Measurements from ENCODE around the gene HSD17B3. TPM values are rescaled to one million over a fixed set of nuclear protein-coding genes. Genes with fewer than 3 reads are reported as not detected.

The HSD17B3 gene
- polyA plus RNA-seq = 1.9 TPM
- long read RNA-seq, donor 1 = 0 reads
- long read RNA-seq, donor 2, partial matches to known transcripts = 0 of 1 reads
- long read RNA-seq, donor 2, other reads (novel, unspliced or antisense) = 0 of 1 reads
- long read RNA-seq, donor 3 = 0 reads
- long read RNA-seq, donor 4 = 0 reads
- long read RNA-seq, donor 5 = 0 reads
- long read RNA-seq, donor 6 = 0 reads
- long read RNA-seq, donor 7 = 0 reads
- long read RNA-seq, donor 8 = 0 reads
- long read RNA-seq, donor 9 = 0 reads
- long read RNA-seq, donor 10 = 0 reads
- long read RNA-seq, donor 11 = 0 reads

DNA sequence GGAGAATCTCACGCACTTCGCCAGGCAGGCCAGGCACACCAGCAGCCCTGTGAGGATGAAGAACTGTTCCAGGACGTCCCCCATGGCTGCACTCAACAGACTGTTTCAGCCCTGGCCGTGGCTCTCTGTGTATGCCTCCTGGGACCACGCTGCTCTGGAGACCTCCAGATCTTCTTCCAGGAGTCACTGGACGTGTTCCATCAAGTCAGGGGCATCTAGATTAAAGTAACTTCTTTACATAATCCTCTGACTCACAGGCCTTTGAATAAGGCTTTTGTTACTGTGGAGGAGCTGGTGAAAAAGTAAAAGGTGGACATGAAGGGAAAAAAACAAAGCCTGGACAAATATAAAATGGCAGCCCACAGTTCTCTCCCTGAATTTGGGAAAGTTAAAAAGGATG is at the start of gene HSD17B3:
TSS of gene HSD17B3 (minus strand) at position 156 of the 400 bp plus-strand sequence. CDS start at position 84, 72 bp downstream.
- WGBS (ENCODE audit: insufficient coverage, low lambda C conversion rate) = no CpG with 5 or more reads among the region's 6 CpGs
- H3K36me3 ChIP-seq (ENCODE audit: control insufficient read depth, insufficient read depth, low read length) = no peaks in the 10 kb centered on the region
- no peak within 1 kb of the TSS for H3K4me3 ChIP-seq (ENCODE audit: low read length)
- H3K27ac ChIP-seq (ENCODE audit: low read length) = no peak within 1 kb of the TSS
- H3K9me3 ChIP-seq (ENCODE audit: control insufficient read depth, low read depth, low read length) = no peaks in the 10 kb centered on the region
- no peaks in the 10 kb centered on the region for H3K4me1 ChIP-seq (ENCODE audit: control insufficient read depth, insufficient read depth, low read length)
- H3K27me3 ChIP-seq (ENCODE audit: control insufficient read depth, insufficient read depth, low read length) = no peaks in the 10 kb centered on the region
- DNase-seq = no peak

DNA sequence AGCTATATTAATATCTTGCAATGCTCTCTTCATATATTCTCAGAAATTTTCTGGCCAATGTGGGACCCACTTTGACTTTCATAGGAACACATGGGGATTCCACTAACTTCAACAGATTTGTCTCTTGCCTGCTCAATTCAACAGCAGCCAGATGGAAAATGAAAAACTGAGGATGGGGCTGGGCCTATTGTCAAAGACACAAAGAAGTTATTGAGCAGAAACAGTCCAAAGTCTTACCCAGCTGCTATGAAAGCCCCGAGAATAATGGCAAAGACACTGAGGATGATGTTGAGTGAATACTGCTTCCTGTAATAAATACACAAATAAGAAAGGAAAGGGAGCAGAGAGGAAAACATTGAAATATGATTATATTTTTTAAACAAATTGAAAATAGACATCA is 48.9 kb upstream of the HSD17B3 start:
- Histone ChIP-seq H3K9me3 (ENCODE audit: control insufficient read depth, low read depth, low read length) (no peaks in the 10 kb centered on the region), H3K27me3 (ENCODE audit: control insufficient read depth, insufficient read depth, low read length) (no peaks in the 10 kb centered on the region), H3K36me3 (ENCODE audit: control insufficient read depth, insufficient read depth, low read length) (peaks cover 26% of the 10 kb centered on the region), H3K4me3 (ENCODE audit: low read length) (no peak overlapping the region), H3K4me1 (ENCODE audit: control insufficient read depth, insufficient read depth, low read length) (no peaks in the 10 kb centered on the region), H3K27ac (ENCODE audit: low read length) (no peak overlapping the region)
- peak in 1 of 2 donors; percentile 16 for DNase-seq
- no CpG with 5 or more reads among the region's 1 CpG for WGBS (ENCODE audit: insufficient coverage, low lambda C conversion rate)

DNA sequence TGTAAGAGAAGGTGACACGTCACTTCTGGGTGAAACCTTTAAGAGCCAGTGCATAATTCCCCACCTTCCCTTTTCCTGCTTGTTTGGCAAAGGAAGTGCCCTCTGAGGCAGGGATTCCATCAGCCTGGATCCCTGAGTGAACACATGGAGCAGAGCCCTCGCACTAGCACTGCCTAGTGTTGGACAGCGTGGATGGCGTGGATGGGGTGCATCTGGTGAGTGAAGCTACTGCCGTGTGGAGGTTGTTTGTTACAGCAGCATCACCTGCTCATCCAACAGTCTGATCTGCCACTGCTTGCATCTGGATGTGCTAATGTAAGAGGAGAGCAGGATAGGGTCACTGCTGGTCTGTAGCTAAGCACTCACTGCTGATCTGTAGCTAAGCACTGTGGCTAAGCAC is 46.3 kb upstream of the HSD17B3 start:
- no peak for DNase-seq
- no peaks in the 10 kb centered on the region for H3K27me3 ChIP-seq (ENCODE audit: control insufficient read depth, insufficient read depth, low read length)
- H3K4me1 ChIP-seq (ENCODE audit: control insufficient read depth, insufficient read depth, low read length) = peaks cover 14% of the 10 kb centered on the region
- H3K9me3 ChIP-seq (ENCODE audit: control insufficient read depth, low read depth, low read length) = no peaks in the 10 kb centered on the region
- no peak overlapping the region for H3K27ac ChIP-seq (ENCODE audit: low read length)
- no CpG with 5 or more reads among the region's 5 CpGs for WGBS (ENCODE audit: insufficient coverage, low lambda C conversion rate)
- H3K4me3 ChIP-seq (ENCODE audit: low read length) = no peak overlapping the region
- H3K36me3 ChIP-seq (ENCODE audit: control insufficient read depth, insufficient read depth, low read length) = peaks cover 22% of the 10 kb centered on the region

DNA sequence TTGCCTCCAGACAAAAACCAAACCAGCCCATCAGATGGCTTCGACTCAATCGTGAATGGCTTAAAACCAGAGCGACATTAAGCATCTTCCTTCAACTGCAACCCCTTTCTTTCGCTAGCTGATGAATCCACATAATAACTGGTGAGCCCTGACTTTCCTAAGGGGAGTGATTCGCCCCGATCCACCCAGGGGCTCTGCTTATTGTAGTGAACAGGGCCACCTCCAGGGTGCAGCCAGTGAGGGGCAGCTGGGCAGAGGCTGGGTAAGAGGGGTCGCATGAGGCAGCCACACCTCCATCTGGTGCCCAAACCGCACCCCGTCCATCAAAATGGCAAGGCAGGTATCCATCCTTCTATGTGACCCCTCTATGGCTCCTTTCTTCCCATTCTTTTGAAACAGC is 43.6 kb upstream of the HSD17B3 start:
- Histone ChIP-seq H3K27me3 (ENCODE audit: control insufficient read depth, insufficient read depth, low read length) (no peaks in the 10 kb centered on the region), H3K4me3 (ENCODE audit: low read length) (no peak overlapping the region), H3K9me3 (ENCODE audit: control insufficient read depth, low read depth, low read length) (no peaks in the 10 kb centered on the region), H3K36me3 (ENCODE audit: control insufficient read depth, insufficient read depth, low read length) (peaks cover 27% of the 10 kb centered on the region), H3K4me1 (ENCODE audit: control insufficient read depth, insufficient read depth, low read length) (peaks cover 16% of the 10 kb centered on the region), H3K27ac (ENCODE audit: low read length) (no peak overlapping the region)
- DNase-seq = no peak
- WGBS (ENCODE audit: insufficient coverage, low lambda C conversion rate) = no CpG with 5 or more reads among the region's 9 CpGs

DNA sequence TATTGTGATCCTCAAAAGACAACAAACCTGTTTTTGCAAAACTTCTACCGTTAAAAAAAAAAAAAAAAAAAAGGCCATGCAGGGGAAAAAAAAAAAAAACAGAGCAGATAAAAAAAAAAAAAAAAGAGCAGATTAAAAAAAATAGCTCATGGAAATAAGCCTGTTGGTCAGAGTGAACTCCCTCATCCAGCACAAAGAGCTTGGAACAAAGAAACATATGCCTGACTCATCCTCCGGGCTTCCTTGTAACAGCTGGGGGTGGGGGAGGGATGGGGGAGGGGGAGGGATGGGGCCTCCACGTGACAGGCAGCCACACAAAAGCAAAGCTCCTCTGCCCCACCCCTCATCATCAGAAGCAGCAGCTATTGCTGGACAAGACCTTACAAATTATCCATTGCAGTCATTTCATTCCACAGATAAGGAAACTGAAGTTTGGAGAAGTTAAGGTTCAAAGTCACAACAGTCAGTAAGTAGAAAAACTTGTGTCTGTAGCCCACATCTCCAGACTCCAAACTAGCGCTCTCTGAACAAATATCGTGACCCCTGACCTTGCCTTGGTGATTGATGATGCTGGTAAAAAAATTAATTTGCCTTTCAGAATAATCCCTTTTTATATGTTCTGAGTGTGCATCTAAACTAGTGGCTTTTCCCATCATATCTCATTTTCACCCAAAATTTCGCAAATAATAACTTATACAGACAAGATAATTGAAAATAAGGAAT is 42.6 kb upstream of the HSD17B3 start:
- H3K4me1 ChIP-seq (ENCODE audit: control insufficient read depth, insufficient read depth, low read length) = peaks cover 21% of the 10 kb centered on the region
- peak; percentile 76 to 84 for DNase-seq
- no peaks in the 10 kb centered on the region for H3K27me3 ChIP-seq (ENCODE audit: control insufficient read depth, insufficient read depth, low read length)
- H3K4me3 ChIP-seq (ENCODE audit: low read length) = no peak overlapping the region
- no peaks in the 10 kb centered on the region for H3K9me3 ChIP-seq (ENCODE audit: control insufficient read depth, low read depth, low read length)
- H3K27ac ChIP-seq (ENCODE audit: low read length) = peak overlapping the region; percentile 59
- H3K36me3 ChIP-seq (ENCODE audit: control insufficient read depth, insufficient read depth, low read length) = peaks cover 24% of the 10 kb centered on the region
- WGBS (ENCODE audit: insufficient coverage, low lambda C conversion rate) = 50% methylated on average over 2 of the region's 6 CpGs

DNA sequence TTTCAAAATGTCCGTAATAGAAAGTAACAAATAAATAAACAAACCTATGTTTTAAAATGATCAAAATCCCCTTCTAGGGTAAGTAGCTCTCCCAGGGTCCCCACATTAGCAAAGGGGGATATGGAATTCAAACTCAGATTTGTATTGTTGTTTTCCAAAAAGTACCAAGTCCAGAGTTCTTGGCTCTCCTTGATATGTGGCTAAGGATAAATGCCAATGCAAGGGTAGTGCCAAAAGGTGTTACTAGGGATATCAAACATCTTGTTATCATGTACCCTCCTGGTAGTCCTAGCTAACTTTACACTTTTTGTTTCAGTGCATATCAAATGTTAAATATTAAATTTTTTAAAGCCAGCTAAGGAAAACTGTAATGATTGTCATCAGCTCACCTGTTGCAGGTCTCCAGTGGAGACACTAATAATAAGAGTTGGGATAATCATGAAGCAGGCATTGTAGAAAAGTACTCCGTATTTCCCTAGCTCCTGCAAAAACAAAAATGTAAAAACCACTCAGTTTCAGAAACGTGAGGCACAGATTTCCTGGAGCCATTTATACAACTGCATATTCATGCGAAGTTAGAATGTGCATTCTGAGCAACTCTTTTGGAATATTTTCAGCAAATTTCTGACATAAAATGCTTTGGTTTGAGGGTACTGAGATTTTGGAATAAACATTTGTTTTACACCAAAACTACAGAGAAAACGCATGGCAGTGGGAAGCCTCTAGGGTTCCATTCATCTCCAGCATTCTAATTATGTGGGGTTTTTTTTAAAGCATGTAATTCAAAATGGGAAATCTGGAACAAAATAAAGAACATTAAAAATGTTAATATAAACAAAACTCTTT is 41.8 kb upstream of the HSD17B3 start:
- Histone ChIP-seq H3K9me3 (ENCODE audit: control insufficient read depth, low read depth, low read length) (no peaks in the 10 kb centered on the region), H3K4me3 (ENCODE audit: low read length) (no peak overlapping the region), H3K36me3 (ENCODE audit: control insufficient read depth, insufficient read depth, low read length) (peaks cover 21% of the 10 kb centered on the region), H3K27ac (ENCODE audit: low read length) (peak overlapping the region; percentile 59), H3K27me3 (ENCODE audit: control insufficient read depth, insufficient read depth, low read length) (no peaks in the 10 kb centered on the region), H3K4me1 (ENCODE audit: control insufficient read depth, insufficient read depth, low read length) (peaks cover 25% of the 10 kb centered on the region)
- WGBS (ENCODE audit: insufficient coverage, low lambda C conversion rate) = 80% methylated on average over 1 of the region's 5 CpGs
- DNase-seq = peak in 1 of 2 donors; percentile 13

DNA sequence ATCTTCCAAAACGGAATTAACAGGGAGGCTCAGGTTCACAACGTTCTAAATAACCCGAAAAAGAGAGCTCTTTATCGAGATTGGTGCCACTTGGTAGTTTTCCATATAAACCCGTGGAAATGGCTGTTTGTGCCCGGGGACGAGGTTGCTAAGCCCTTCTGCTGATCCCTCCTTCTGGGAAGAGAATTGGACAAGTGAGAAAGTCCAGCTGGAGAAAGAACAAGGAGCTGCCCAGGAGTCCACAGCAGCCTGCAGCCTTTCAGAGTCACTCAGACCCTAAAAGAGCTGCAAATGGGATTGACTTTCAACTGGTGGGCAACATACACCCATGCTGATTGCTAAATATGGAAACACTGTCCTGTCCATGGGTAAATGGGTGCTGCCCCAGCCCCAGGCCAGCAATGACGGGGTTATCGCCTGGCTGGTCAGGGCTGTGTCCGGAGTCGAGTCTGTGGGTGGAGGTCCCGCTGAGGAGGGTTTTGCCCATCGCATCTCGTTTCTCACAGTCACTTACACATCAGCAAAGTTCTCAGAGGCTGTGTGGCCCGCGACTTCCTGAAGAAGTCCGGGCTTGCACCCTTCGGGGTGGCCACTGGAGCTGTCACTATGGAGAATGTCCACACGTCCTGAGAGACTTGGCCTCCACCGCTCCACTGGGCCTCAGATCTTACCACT is 40.7 kb upstream of the HSD17B3 start:
- Histone ChIP-seq H3K4me1 (ENCODE audit: control insufficient read depth, insufficient read depth, low read length) (peaks cover 25% of the 10 kb centered on the region), H3K36me3 (ENCODE audit: control insufficient read depth, insufficient read depth, low read length) (peaks cover 13% of the 10 kb centered on the region), H3K27me3 (ENCODE audit: control insufficient read depth, insufficient read depth, low read length) (no peaks in the 10 kb centered on the region), H3K4me3 (ENCODE audit: low read length) (no peak overlapping the region), H3K9me3 (ENCODE audit: control insufficient read depth, low read depth, low read length) (no peaks in the 10 kb centered on the region), H3K27ac (ENCODE audit: low read length) (no peak overlapping the region)
- no CpG with 5 or more reads among the region's 20 CpGs for WGBS (ENCODE audit: insufficient coverage, low lambda C conversion rate)
- no peak for DNase-seq

DNA sequence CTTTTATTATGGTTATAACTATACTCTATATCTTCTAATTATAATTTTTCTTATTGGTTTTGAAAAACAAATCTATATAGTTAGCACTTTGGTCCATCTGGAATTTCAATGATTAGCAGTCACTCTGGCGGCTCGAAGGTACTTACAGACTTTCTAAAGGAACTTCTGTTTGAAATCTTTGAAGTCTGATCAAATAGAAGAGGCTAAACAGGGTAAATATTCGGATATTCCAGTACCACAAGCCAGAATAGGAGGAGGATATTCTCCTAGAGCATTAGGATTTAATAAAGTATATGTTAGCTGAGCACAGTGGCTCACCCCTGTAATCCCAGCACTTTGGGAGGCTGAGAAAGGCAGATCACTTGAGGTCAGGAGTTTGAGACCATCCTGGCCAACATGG is 38.7 kb upstream of the HSD17B3 start:
- H3K4me3 ChIP-seq (ENCODE audit: low read length) = no peak overlapping the region
- peaks cover 15% of the 10 kb centered on the region for H3K36me3 ChIP-seq (ENCODE audit: control insufficient read depth, insufficient read depth, low read length)
- no peaks in the 10 kb centered on the region for H3K27me3 ChIP-seq (ENCODE audit: control insufficient read depth, insufficient read depth, low read length)
- peaks cover 25% of the 10 kb centered on the region for H3K4me1 ChIP-seq (ENCODE audit: control insufficient read depth, insufficient read depth, low read length)
- H3K9me3 ChIP-seq (ENCODE audit: control insufficient read depth, low read depth, low read length) = no peaks in the 10 kb centered on the region
- WGBS (ENCODE audit: insufficient coverage, low lambda C conversion rate) = no CpG with 5 or more reads among the region's 3 CpGs
- no peak for DNase-seq
- no peak overlapping the region for H3K27ac ChIP-seq (ENCODE audit: low read length)

DNA sequence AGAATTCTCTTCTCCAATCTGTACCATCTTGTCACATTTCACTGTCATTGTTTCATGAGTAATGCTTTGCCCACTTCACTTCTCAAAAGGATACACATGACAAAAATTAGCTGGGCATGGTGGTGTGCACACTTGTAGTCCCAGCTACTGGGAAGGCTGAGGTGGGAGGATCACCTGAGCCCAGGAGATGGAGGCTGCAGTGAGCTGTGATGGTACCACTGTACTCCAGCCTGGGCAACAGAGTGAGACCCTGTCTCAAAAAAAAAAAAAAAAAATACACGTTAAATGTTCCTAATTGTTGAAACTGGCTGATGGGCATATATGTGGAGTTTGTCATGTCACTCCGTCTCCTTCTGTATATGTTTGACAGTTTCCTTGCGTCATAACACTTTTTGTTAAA is 36.3 kb upstream of the HSD17B3 start:
- whole genome bisulfite sequencing (ENCODE audit: insufficient coverage, low lambda C conversion rate) = 100% methylated on average over 1 of the region's 3 CpGs
- Histone ChIP-seq H3K9me3 (ENCODE audit: control insufficient read depth, low read depth, low read length) (no peaks in the 10 kb centered on the region), H3K36me3 (ENCODE audit: control insufficient read depth, insufficient read depth, low read length) (peaks cover 14% of the 10 kb centered on the region), H3K27me3 (ENCODE audit: control insufficient read depth, insufficient read depth, low read length) (no peaks in the 10 kb centered on the region), H3K27ac (ENCODE audit: low read length) (no peak overlapping the region), H3K4me3 (ENCODE audit: low read length) (no peak overlapping the region), H3K4me1 (ENCODE audit: control insufficient read depth, insufficient read depth, low read length) (peaks cover 11% of the 10 kb centered on the region)
- DNase-seq = no peak

DNA sequence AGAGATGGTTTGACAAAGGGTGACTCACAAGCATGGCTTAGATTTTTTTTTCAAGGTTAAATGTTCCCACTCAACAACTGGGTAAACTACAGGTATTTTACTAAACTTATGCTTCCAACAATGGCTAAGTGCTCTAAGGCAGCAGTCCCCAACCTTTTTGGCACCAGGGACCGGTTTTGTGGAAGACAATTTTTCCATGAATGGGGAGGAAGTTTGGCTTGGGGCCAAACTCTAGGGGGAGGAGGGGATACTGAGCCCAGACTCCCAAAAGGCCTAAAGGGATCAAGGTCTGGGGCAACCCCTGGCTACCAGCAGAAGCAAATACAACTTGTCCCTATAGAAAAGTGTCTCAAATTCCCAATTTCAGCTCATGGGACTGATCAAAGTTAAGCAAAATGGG is 32.0 kb upstream of the HSD17B3 start:
- peaks cover 23% of the 10 kb centered on the region for H3K36me3 ChIP-seq (ENCODE audit: control insufficient read depth, insufficient read depth, low read length)
- no peaks in the 10 kb centered on the region for H3K9me3 ChIP-seq (ENCODE audit: control insufficient read depth, low read depth, low read length)
- WGBS (ENCODE audit: insufficient coverage, low lambda C conversion rate) = no CpG with 5 or more reads among the region's 1 CpG
- peaks cover under 1% of the 10 kb centered on the region for H3K4me1 ChIP-seq (ENCODE audit: control insufficient read depth, insufficient read depth, low read length)
- no peak overlapping the region for H3K4me3 ChIP-seq (ENCODE audit: low read length)
- no peak overlapping the region for H3K27ac ChIP-seq (ENCODE audit: low read length)
- no peak for DNase-seq
- no peaks in the 10 kb centered on the region for H3K27me3 ChIP-seq (ENCODE audit: control insufficient read depth, insufficient read depth, low read length)

Measured in large intestine (tissue), 12 donors.